Osteoblast (primary cell): ENCODE measurements around the gene MCF2L. TPM values are rescaled to one million over a fixed set of nuclear protein-coding genes. Genes with fewer than 3 reads are reported as not detected.

Experiments
- DNase-seq: peaks from one replicate; pipeline ENCODE4 v3.0.0; 2011; ENCODE audit warnings: low spot score, mixed read lengths; ENCODE audit not compliant: insufficient read length; ENCODE audit errors: missing footprints
- H2AFZ ChIP-seq: 2 replicates; pipeline ENCODE4 v1.6.0; 2011; ENCODE audit warnings: mild to moderate bottlenecking, low read length
- H3K27ac ChIP-seq: 2 replicates; pipeline ENCODE4 v1.5.1; 2011; ENCODE audit warnings: mild to moderate bottlenecking, low read depth, low read length, moderate library complexity
- H3K27me3 ChIP-seq: 2 replicates; pipeline ENCODE4 v1.6.0; 2012; ENCODE audit warnings: mild to moderate bottlenecking, control low read depth, inconsistent platforms, low read length, moderate library complexity; ENCODE audit not compliant: insufficient read depth
- H3K36me3 ChIP-seq: 2 replicates; pipeline ENCODE4 v1.5.1; 2011; ENCODE audit warnings: mild to moderate bottlenecking, low read length, control low read depth, moderate library complexity; ENCODE audit not compliant: insufficient read depth
- H3K4me1 ChIP-seq: 2 replicates; pipeline ENCODE4 v1.5.1; 2011; ENCODE audit warnings: mild to moderate bottlenecking, low read length, control low read depth, moderate library complexity; ENCODE audit not compliant: insufficient read depth
- H3K4me2 ChIP-seq: 2 replicates; pipeline ENCODE4 v1.6.0; 2011; ENCODE audit warnings: mild to moderate bottlenecking, low read length; ENCODE audit not compliant: insufficient read depth
- H3K4me3 ChIP-seq: fragments of 200-600 bp; sonication (generic); 3 replicates; pipeline ENCODE4 v1.5.1; 2012; ENCODE audit warnings: mild to moderate bottlenecking, low read length, inconsistent platforms; ENCODE audit not compliant: insufficient read depth
- H3K79me2 ChIP-seq: 2 replicates; pipeline ENCODE4 v1.6.0; 2012; ENCODE audit warnings: mild to moderate bottlenecking, low read length, control low read depth, inconsistent platforms; ENCODE audit not compliant: insufficient read depth
- H3K9me3 ChIP-seq: 2 replicates; pipeline ENCODE4 v1.5.1; 2011; ENCODE audit warnings: low read depth, low read length, control low read depth
- H4K20me1 ChIP-seq: 2 replicates; pipeline ENCODE4 v1.6.0; 2012; ENCODE audit warnings: mild to moderate bottlenecking, low read length, control low read depth; ENCODE audit not compliant: insufficient read depth
- total RNA-seq: library from RNA; depleted of rRNA; stranded (reverse); fragments of >200 nt; gene quantifications from 2 replicates; pipeline ENCODE4 v1.2.3, GENCODE V29; 2012
- TF ChIP-seq, protein P1 (sequence below): IDR thresholded peaks from 2 replicates; pipeline ENCODE4 v1.5.1; 2011; ENCODE audit warnings: mild to moderate bottlenecking, low read depth, low read length, moderate library complexity; ENCODE audit errors: extremely low read depth

The MCF2L gene
- total RNA-seq, 1 donor: 6.5 TPM

DNA sequence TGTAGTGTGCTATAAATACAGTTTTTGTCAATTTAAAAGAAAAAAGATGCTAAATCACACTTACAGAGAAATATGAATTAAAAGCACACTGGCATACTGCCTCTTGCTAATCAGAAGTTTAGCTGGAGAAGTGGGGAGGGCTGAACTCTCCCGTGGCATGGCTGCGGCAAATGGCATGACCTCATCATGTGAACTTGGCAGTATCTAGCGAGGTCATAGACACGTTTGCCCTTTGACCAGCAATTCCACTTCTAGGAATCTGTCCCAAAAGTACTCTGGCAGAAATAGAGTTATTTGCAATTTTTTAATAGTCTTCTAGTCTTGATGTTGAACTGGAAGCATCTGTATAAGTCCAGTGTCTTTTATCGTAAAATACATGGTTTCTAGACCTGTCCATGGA lies 42.0 kb upstream of the MCF2L start:
- no peak overlapping the region for H3K27ac ChIP-seq
- no peak overlapping the region for H2AFZ ChIP-seq
- H3K4me3 ChIP-seq: no peak overlapping the region
- no peaks in the 10 kb centered on the region for H3K4me1 ChIP-seq
- no peaks in the 10 kb centered on the region for H3K9me3 ChIP-seq
- H3K4me2 ChIP-seq: no peak overlapping the region
- TF ChIP-seq, protein P1, sequence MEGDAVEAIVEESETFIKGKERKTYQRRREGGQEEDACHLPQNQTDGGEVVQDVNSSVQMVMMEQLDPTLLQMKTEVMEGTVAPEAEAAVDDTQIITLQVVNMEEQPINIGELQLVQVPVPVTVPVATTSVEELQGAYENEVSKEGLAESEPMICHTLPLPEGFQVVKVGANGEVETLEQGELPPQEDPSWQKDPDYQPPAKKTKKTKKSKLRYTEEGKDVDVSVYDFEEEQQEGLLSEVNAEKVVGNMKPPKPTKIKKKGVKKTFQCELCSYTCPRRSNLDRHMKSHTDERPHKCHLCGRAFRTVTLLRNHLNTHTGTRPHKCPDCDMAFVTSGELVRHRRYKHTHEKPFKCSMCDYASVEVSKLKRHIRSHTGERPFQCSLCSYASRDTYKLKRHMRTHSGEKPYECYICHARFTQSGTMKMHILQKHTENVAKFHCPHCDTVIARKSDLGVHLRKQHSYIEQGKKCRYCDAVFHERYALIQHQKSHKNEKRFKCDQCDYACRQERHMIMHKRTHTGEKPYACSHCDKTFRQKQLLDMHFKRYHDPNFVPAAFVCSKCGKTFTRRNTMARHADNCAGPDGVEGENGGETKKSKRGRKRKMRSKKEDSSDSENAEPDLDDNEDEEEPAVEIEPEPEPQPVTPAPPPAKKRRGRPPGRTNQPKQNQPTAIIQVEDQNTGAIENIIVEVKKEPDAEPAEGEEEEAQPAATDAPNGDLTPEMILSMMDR: no peak
- DNase-seq: no peak
- peaks cover 36% of the 10 kb centered on the region for H3K27me3 ChIP-seq
- no peaks in the 10 kb centered on the region for H3K79me2 ChIP-seq
- H3K36me3 ChIP-seq: no peaks in the 10 kb centered on the region
- H4K20me1 ChIP-seq: no peaks in the 10 kb centered on the region

DNA sequence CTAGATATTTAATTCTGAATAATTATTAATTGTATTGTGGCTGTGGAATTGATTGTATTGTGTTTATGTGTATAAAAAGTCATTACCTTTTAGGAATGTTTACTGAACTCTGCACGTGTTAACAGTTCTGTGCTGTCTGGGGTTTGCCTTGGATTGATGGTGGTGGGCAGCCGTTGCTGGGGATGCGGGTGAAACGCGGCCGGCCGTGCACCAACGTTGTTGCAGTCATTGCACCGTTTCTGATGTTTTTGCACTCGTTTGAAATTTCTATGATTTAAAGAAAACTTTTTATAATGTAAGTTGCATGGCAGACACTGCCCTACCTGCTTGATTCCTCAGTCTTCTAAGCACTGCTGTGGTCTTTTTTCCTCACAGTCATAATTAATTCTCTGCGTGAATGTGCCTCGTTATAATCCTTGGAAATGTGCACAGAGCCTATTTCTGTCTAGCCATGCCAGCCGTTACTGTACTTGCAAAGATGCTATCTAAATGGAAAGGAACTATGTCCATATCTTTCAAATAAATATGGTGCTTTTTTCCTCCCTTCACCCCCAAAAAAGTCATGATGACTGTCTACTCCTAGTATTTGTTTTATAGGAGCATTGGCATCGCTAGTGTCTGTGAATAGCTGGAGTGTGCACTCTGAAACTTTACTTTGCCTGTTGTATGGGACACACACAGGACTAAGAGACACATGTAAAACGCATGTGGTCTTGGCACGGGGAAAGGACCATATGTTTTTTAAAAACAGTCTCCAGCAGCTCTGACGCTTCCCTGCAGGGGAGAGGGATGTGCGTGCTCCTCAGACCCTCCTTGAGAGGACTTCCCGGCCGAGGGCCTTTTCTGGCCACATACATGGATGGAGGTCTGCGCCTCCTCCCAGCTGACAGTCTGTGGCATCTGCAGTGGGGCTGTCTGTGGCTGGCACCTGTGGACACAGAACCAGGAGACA lies 40.7 kb upstream of the MCF2L start:
- Histone ChIP-seq H4K20me1 (no peaks in the 10 kb centered on the region), H3K4me1 (no peaks in the 10 kb centered on the region), H3K36me3 (no peaks in the 10 kb centered on the region), H3K9me3 (no peaks in the 10 kb centered on the region), H3K79me2 (no peaks in the 10 kb centered on the region), H2AFZ (no peak overlapping the region), H3K4me3 (no peak overlapping the region), H3K27ac (no peak overlapping the region), H3K4me2 (no peak overlapping the region), H3K27me3 (peaks cover 36% of the 10 kb centered on the region)
- TF ChIP-seq, protein P1: no peak
- DNase-seq: no peak

DNA sequence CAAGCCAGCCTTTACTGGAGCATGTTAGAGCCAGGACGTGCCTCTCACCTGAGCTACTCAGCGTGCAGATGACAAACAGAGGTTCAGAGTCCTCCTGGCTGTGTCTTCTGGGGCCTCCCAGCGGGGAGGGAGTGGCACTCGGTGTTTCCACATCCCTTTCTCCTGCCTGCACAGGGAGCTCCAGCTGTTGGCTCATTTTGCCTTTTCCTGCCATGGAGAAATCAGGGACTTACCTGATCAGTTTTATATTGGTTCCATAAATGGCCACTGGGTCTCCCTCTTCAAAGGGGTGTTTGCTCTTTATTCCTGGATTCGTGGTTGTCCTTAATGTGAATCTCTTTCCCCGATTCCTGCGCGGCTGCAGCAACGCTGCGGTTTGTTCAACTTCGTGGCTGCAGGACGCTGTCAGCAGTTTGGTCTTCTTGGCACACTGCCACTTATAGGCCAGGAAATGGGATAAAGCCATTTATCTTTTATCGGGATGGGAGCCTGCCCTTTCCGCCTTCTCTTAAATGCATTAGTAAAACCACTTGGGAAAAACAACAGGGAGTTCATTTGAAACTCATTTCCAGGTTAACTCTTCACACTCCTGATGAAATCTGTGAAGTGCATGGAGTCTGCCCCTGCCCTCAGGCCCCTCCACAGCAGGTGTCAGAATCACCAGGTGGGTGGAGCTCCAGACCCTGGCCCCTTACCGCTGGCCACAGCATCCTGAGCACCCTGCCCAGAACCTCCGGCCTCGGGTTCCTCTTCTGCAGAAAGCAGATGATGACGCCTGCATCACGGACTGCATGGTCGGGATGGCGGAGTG lies 39.8 kb upstream of the MCF2L start:
- no peak overlapping the region for H2AFZ ChIP-seq

More for the DNA sequence above, 39.8 kb upstream of the MCF2L start:
- Histone ChIP-seq H3K4me3 (no peak overlapping the region), H3K4me1 (no peaks in the 10 kb centered on the region), H3K79me2 (no peaks in the 10 kb centered on the region), H3K4me2 (no peak overlapping the region), H3K36me3 (no peaks in the 10 kb centered on the region), H3K27me3 (peaks cover 30% of the 10 kb centered on the region), H3K9me3 (no peaks in the 10 kb centered on the region), H4K20me1 (no peaks in the 10 kb centered on the region), H3K27ac (no peak overlapping the region)
- TF ChIP-seq, protein P1: no peak
- DNase-seq: no peak
